Stimulated activated CD8-positive, alpha-beta memory T cell treated with anti-CD3 and anti-CD28 coated beads, Interleukin-4, amount 100 ng/mL, for 48 hours (primary cell): ENCODE results near the gene INPP5D.
"Not testable (repeated sequence)": the region's sequence is repeated elsewhere in the genome, so short reads cannot be mapped to it uniquely, and the experiment has no call there.

ENCODE experiments used
- DNase-seq: peaks from one replicate; pipeline ENCODE4 v3.0.0-alpha.2; 2020

The INPP5D gene

GRCh38 chr2:233033672-233034071, 26.5 kb upstream of the INPP5D start:
- DNase-seq = peak; percentile 42

GRCh38 chr2:233034091-233034882, 25.9 kb upstream of the INPP5D start:
- no peak for DNase-seq

- DNase-seq = no peak
These were observed 24.5 kb upstream of the INPP5D start for GRCh38 chr2:233035426-233036161.

- DNase-seq = no peak
These were observed 23.8 kb upstream of the INPP5D start for GRCh38 chr2:233036162-233036838.

- no peak for DNase-seq
These were observed 23.1 kb upstream of the INPP5D start for GRCh38 chr2:233037078-233037477.

- DNase-seq = no peak
These were observed 20.8 kb upstream of the INPP5D start for GRCh38 chr2:233039212-233039845.

- no peak for DNase-seq
These were observed 20.2 kb upstream of the INPP5D start for GRCh38 chr2:233039846-233040530.

- DNase-seq = no peak
These were observed 19.6 kb upstream of the INPP5D start for GRCh38 chr2:233040571-233040970.

- DNase-seq = no peak
These were observed 18.3 kb upstream of the INPP5D start for GRCh38 chr2:233041722-233042323.

- no peak for DNase-seq
These were observed 17.6 kb upstream of the INPP5D start for GRCh38 chr2:233042549-233042948.

GRCh38 chr2:233044974-233045605, 15.1 kb upstream of the INPP5D start:
- no peak for DNase-seq

- no peak for DNase-seq
These were observed 12.9 kb upstream of the INPP5D start for GRCh38 chr2:233047206-233047605.

- DNase-seq = no peak
These were observed 12.5 kb upstream of the INPP5D start for GRCh38 chr2:233047667-233048066.

- DNase-seq = no peak
These were observed 11.5 kb upstream of the INPP5D start for GRCh38 chr2:233048569-233049193.

- no peak for DNase-seq
These were observed 10.9 kb upstream of the INPP5D start for GRCh38 chr2:233049194-233049761.

GRCh38 chr2:233051241-233052149, 8.6 kb upstream of the INPP5D start:
- no peak for DNase-seq

- not testable (repeated sequence) for DNase-seq
These were observed 7.6 kb upstream of the INPP5D start for GRCh38 chr2:233052517-233052916.

GRCh38 chr2:233053928-233054784, 6.0 kb upstream of the INPP5D start:
- peak; percentile 90 for DNase-seq

- no peak for DNase-seq
These were observed 4.8 kb upstream of the INPP5D start for GRCh38 chr2:233055362-233055761.
